GM21619 (cell line): ENCODE results near the gene ANTXR1.

ENCODE experiments used
- ATAC-seq: cut with Tn5 transposase; IDR thresholded peaks from one replicate; pipeline ENCODE4 v1.9.1; 2021; ENCODE audit not compliant: unreplicated experiment

ANTXR1 gene

GRCh38 chr2:69203166-69203985 is 190.4 kb downstream of the ANTXR1 start:
- no peak for ATAC-seq

- ATAC-seq, result no peak
Measured at GRCh38 chr2:69204654-69205053, 191.7 kb downstream of the ANTXR1 start.

GRCh38 chr2:69205076-69205475 is 192.1 kb downstream of the ANTXR1 start:
- ATAC-seq, result no peak

- no peak for ATAC-seq
Measured at GRCh38 chr2:69205491-69205890, 192.5 kb downstream of the ANTXR1 start.

- no peak for ATAC-seq
Measured at GRCh38 chr2:69208023-69208595, 195.1 kb downstream of the ANTXR1 start.

GRCh38 chr2:69209482-69209881 is 196.5 kb downstream of the ANTXR1 start:
- ATAC-seq, result no peak

GRCh38 chr2:69210385-69210784 is 197.4 kb downstream of the ANTXR1 start:
- ATAC-seq, result no peak

- ATAC-seq, result no peak
Measured at GRCh38 chr2:69211048-69211447, 198.1 kb downstream of the ANTXR1 start.

GRCh38 chr2:69211686-69212085 is 198.7 kb downstream of the ANTXR1 start:
- no peak for ATAC-seq

GRCh38 chr2:69212238-69213028 is 199.5 kb downstream of the ANTXR1 start:
- no peak for ATAC-seq

GRCh38 chr2:69213201-69213600 is 200.2 kb downstream of the ANTXR1 start:
- no peak for ATAC-seq

GRCh38 chr2:69213782-69214181 is 200.8 kb downstream of the ANTXR1 start:
- ATAC-seq, result no peak

- ATAC-seq, result no peak
Measured at GRCh38 chr2:69214898-69215297, 201.9 kb downstream of the ANTXR1 start.

GRCh38 chr2:69216535-69217332 is 203.8 kb downstream of the ANTXR1 start:
- no peak for ATAC-seq

GRCh38 chr2:69217333-69218080 is 204.5 kb downstream of the ANTXR1 start:
- no peak for ATAC-seq

GRCh38 chr2:69221512-69221911 is 208.5 kb downstream of the ANTXR1 start:
- ATAC-seq, result no peak

GRCh38 chr2:69221960-69222751 is 209.2 kb downstream of the ANTXR1 start:
- no peak for ATAC-seq

- ATAC-seq, result no peak
Measured at GRCh38 chr2:69222953-69223658, 210.1 kb downstream of the ANTXR1 start.
